Endothelial cell of umbilical vein (primary cell): ENCODE measurements around the gene RACGAP1. TPM values are rescaled to one million over a fixed set of nuclear protein-coding genes. Genes with fewer than 3 reads are reported as not detected.

ENCODE experiments used
- BruUV-seq: library from RNA; stranded (reverse); fragments of 400-500 nt; replicated peaks from 2 replicates; lab custom pipeline; 2021; lab: Mats Ljungman, UMichigan
- CTCF ChIA-PET: fragments of 300-600, 350-600 bp; sonication (Branson Sonifier 250); formaldehyde crosslinking; loops from one replicate; lab custom pipeline; 2021; ENCODE audit warnings: antibody characterized with exemption, inconsistent platforms; lab: Charles Lee
- POLR2A ChIA-PET: fragments of 300-600, 350-600 bp; sonication (Branson Sonifier 250); formaldehyde crosslinking; loops from one replicate; lab custom pipeline; 2021; ENCODE audit warnings: antibody characterized with exemption, inconsistent platforms; lab: Charles Lee
- DNase-seq: peaks from one replicate; pipeline ENCODE4 v3.0.0-alpha.2; 2011; ENCODE audit warnings: low read depth, low spot score
- FAIRE-seq: peaks from 2 replicates; lab custom pipeline; 2011; peaks lifted over from hg19 to GRCh38; lab: Jason Lieb, UNC
- H2AFZ ChIP-seq: 2 replicates; pipeline ENCODE4 v1.6.0; 2012; ENCODE audit warnings: low read depth, low read length, control low read depth, inconsistent platforms
- H3K27ac ChIP-seq: 2 replicates; pipeline ENCODE4 v1.5.1; 2011; ENCODE audit warnings: low read depth, mild to moderate bottlenecking, control low read depth, low read length, moderate library complexity; ENCODE audit not compliant: insufficient read depth
- H3K27me3 ChIP-seq, 2 experiments: 2 replicates each; pipeline versions ENCODE4 v1.6.0 to v1.6.1; 2011; ENCODE audit warnings: low read length in 2 of 2, mixed read lengths in 1 of 2; ENCODE audit not compliant: control insufficient read depth in 2 of 2, insufficient read depth in 2 of 2
- H3K36me3 ChIP-seq, 2 experiments: 2 replicates in 1 of 2; 3 replicates in 1 of 2; pipeline ENCODE4 v1.5.1; 2011; ENCODE audit warnings: low read length in 2 of 2, mild to moderate bottlenecking in 1 of 2, moderate library complexity in 1 of 2; ENCODE audit not compliant: control insufficient read depth in 2 of 2, insufficient read depth in 2 of 2; ENCODE audit errors: extremely low read depth in 1 of 2
- H3K4me1 ChIP-seq: 3 replicates; pipeline ENCODE4 v1.5.1; 2011; ENCODE audit warnings: mild to moderate bottlenecking, low read length; ENCODE audit not compliant: control insufficient read depth, insufficient read depth; ENCODE audit errors: extremely low read depth
- H3K4me2 ChIP-seq: 2 replicates; pipeline ENCODE4 v1.6.1; 2011; ENCODE audit warnings: low read length, control low read depth, mixed read lengths; ENCODE audit not compliant: insufficient read depth
- H3K4me3 ChIP-seq, 3 experiments: fragments of 200-600 bp in 1 of 3; sonication (generic), shearing (Covaris generic) in 1 of 3; replicated peaks in 1 of 3; 2 replicates each; pipeline ENCODE4 v1.5.1; 2011 to 2016; ENCODE audit warnings: control low read depth in 3 of 3, low read length in 3 of 3, mild to moderate bottlenecking in 2 of 3, inconsistent platforms in 1 of 3, low read depth in 1 of 3, moderate library complexity in 1 of 3; ENCODE audit not compliant: insufficient read depth in 1 of 3
- H3K79me2 ChIP-seq: 2 replicates; pipeline ENCODE4 v1.6.0; 2012; ENCODE audit warnings: low read length, inconsistent platforms; ENCODE audit not compliant: control insufficient read depth, insufficient read depth
- H3K9ac ChIP-seq: replicated peaks from 2 replicates; pipeline ENCODE3; 2011; ENCODE audit warnings: low read length, control low read depth; ENCODE audit not compliant: insufficient read depth; ENCODE audit errors: extremely low read depth
- H3K9me1 ChIP-seq: replicated peaks from 3 replicates; pipeline ENCODE4 v1.6.0; 2011; ENCODE audit warnings: mild to moderate bottlenecking, low read length; ENCODE audit not compliant: control insufficient read depth, insufficient read depth; ENCODE audit errors: extremely low read depth
- H3K9me3 ChIP-seq: replicated peaks from 2 replicates; pipeline ENCODE4 v1.5.1; 2012; ENCODE audit warnings: low read length, inconsistent platforms; ENCODE audit not compliant: control insufficient read depth, insufficient read depth
- H4K20me1 ChIP-seq: replicated peaks from 2 replicates; pipeline ENCODE3; 2011; ENCODE audit warnings: mild to moderate bottlenecking, low read length; ENCODE audit not compliant: control insufficient read depth, insufficient read depth; ENCODE audit errors: extremely low read depth
- CTCF ChIP-seq, 2 donors: IDR thresholded peaks; 1 replicate in 1 of 2; 2 replicates in 1 of 2; pipeline ENCODE4 v1.5.1; 2011; ENCODE audit warnings: low read length in 2 of 2, mild to moderate bottlenecking in 2 of 2, moderate library complexity in 2 of 2, control low read depth in 1 of 2, inconsistent platforms in 1 of 2, low read depth in 1 of 2; ENCODE audit not compliant: insufficient read depth in 1 of 2; ENCODE audit errors: extremely low read depth in 1 of 2
- EZH2 ChIP-seq: IDR thresholded peaks from 2 replicates; pipeline ENCODE4 v1.6.1; 2012; ENCODE audit warnings: borderline replicate concordance, low read depth, mild to moderate bottlenecking, moderate library complexity, low read length, inconsistent platforms; ENCODE audit not compliant: severe bottlenecking
- FOS ChIP-seq: IDR thresholded peaks from 2 replicates; pipeline ENCODE4 v1.6.1; 2011; ENCODE audit warnings: mild to moderate bottlenecking, low read length, moderate library complexity, borderline replicate concordance; ENCODE audit not compliant: insufficient read depth
- GATA2 ChIP-seq: IDR thresholded peaks from 2 replicates; pipeline ENCODE4 v1.7.0; 2011; ENCODE audit warnings: low read depth, mild to moderate bottlenecking, moderate library complexity, mixed read lengths, low read length; ENCODE audit not compliant: insufficient read length, insufficient read depth
- JUN ChIP-seq: IDR thresholded peaks from 2 replicates; pipeline ENCODE4 v1.6.1; 2011; ENCODE audit warnings: borderline replicate concordance, low read depth; ENCODE audit not compliant: insufficient read length, insufficient read depth
- MAX ChIP-seq: IDR thresholded peaks from 2 replicates; pipeline ENCODE4 v1.6.1; 2011; ENCODE audit not compliant: insufficient read depth, insufficient read length
- MYC ChIP-seq: IDR thresholded peaks from one replicate; pipeline ENCODE4 v1.6.1; 2011; ENCODE audit warnings: mild to moderate bottlenecking, low read depth, low read length
- POLR2A ChIP-seq: IDR thresholded peaks from 2 replicates; pipeline ENCODE4 v1.6.1; 2012; ENCODE audit warnings: low read depth, mild to moderate bottlenecking, control low read depth, low read length
- POLR2AphosphoS5 ChIP-seq: IDR thresholded peaks from 2 replicates; pipeline ENCODE4 v1.6.1; 2012; ENCODE audit warnings: low read depth, mild to moderate bottlenecking, control low read depth, low read length, moderate library complexity; ENCODE audit not compliant: insufficient read depth
- dilution Hi-C: fragments of 300-500 bp; cut with MboI; formaldehyde crosslinking; loops from one replicate; pipeline ENCODE4 v1.15.0; 2019; ENCODE audit warnings: low sequenced_read_pairs; ENCODE audit not compliant: extremely low pct_ligation_motif_present
- intact Hi-C: fragments of 100-400 bp; cut with micrococcal nuclease; formaldehyde crosslinking; loops from one replicate; pipeline ENCODE4 v1.10.0; 2022
- polyA plus RNA-seq, 4 experiments: library from polyadenylated mRNA; depleted of rRNA in 3 of 4; stranded (reverse) in 3 of 4; unstranded in 1 of 4; fragments of >200 nt; gene quantifications; 2 replicates each; pipeline versions ENCODE4 v1.2.1 to v1.2.3, GENCODE V29; 2011 to 2012; ENCODE audit warnings: missing spikeins in 1 of 4
- total RNA-seq: library from RNA; stranded (reverse); gene quantifications from 2 replicates; pipeline ENCODE4 v1.2.3, GENCODE V29; 2021

RACGAP1 gene
- total and polyA plus RNA-seq, 2 donors (not counting 3 experiments of a cell fraction or from before 2014, with no cell fraction given), result 16.5 to 56.3 TPM

- POLR2A ChIA-PET, result no interaction called here
Observed at GRCh38 chr12:50051101-50051806, 26.0 kb upstream of the RACGAP1 start.

More at GRCh38 chr12:50051101-50051806, 26.0 kb upstream of the RACGAP1 start:
- FAIRE-seq, result no peak
- no peak overlapping the region for H3K4me3 ChIP-seq
- no peaks in the 10 kb centered on the region for H4K20me1 ChIP-seq
- dilution Hi-C loops (loop anchor here (25.0 kb wide), 1 partner anchor 89 kb away; the partner anchor contains the start of genes AQP2, AQP5 and AQP6), intact Hi-C loops (no loop called here)
- H3K9me3 ChIP-seq, result no peaks in the 10 kb centered on the region
- H2AFZ ChIP-seq, result no peak overlapping the region
- H3K4me1 ChIP-seq, result no peaks in the 10 kb centered on the region
- H3K4me2 ChIP-seq, result no peak overlapping the region
- TF ChIP-seq JUN (no peak), GATA2 (no peak), POLR2A (no peak), MYC (no peak), MAX (no peak), FOS (no peak), CTCF (IDR thresholded peaks at IDR 0.05; ENCODE audit: extremely low read depth in 1 of 2, insufficient read depth in 1 of 2, low read depth in 1 of 2, low read length in 2 of 2) (no peak), EZH2 (no peak), POLR2AphosphoS5 (no peak)
- H3K36me3 ChIP-seq, result no peaks in the 10 kb centered on the region
- no peak for DNase-seq
- no peak overlapping the region for H3K9ac ChIP-seq
- no peaks in the 10 kb centered on the region for H3K79me2 ChIP-seq
- H3K9me1 ChIP-seq, result no peaks in the 10 kb centered on the region
- peaks cover 42 to 55% of the 10 kb centered on the region in 2 experiments for H3K27me3 ChIP-seq
- no peak overlapping the region for H3K27ac ChIP-seq
- BruUV-seq, result no TSS peak
- CTCF ChIA-PET, result interaction anchor here (0.6 to 11.2 kb wide), 8 partner anchors 13 to 309 kb away, joined by 3 to 191 read pairs (median 5); no protein-coding TSS in a partner anchor
